ENCODE results near the gene PDCD6IP. TPM values are rescaled to one million over a fixed set of nuclear protein-coding genes. Genes with fewer than 3 reads are reported as not detected.

PDCD6IP gene
- total and polyA plus RNA-seq, 2 of the 13 experiments (the other 11 are each of a cell fraction or from before 2014, with no cell fraction given): 62.5 to 85.6 TPM

DNA sequence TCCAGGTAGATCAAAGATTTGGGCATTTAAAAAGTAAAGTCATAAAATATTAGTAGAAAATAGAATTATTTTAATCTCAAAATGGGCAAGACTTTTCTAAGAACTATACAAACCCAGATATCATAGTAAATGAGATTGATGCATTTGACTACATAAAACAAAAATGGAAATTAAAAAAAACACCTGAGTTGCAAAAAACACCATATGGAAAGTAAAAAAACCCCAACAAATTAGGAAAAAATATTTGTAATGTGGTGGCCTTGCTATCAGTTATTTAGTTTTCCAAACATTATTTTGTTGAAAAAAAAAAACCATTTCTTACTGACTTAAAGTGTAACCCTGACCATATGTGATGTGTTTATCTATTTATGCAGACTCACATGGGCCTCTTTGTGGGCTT is 97.2 kb downstream of the PDCD6IP start:
- Histone ChIP-seq H3K4me1 (ENCODE audit: insufficient read depth, low read length) (no peaks in the 10 kb centered on the region), H3K36me3 (replicated peaks in 1 of 2; ENCODE audit: control insufficient read depth in 1 of 2, insufficient read depth in 2 of 2, low read length in 2 of 2) (no peaks in the 10 kb centered on the region), H3K9ac (ENCODE audit: insufficient read depth, low read depth, low read length) (no peak overlapping the region), H2AFZ (ENCODE audit: low read length) (no peak overlapping the region), H4K20me1 (ENCODE audit: insufficient read depth, low read length) (no peaks in the 10 kb centered on the region), H3K27me3 (ENCODE audit: control insufficient read depth in 1 of 2, insufficient read depth in 2 of 2, low read length in 2 of 2) (0 out of 5 replicates have a peak, but pooled peaks cover 0 to 1% of the 10 kb centered on the region in 2 experiments), H3K9me3 (ENCODE audit: low read length) (no peaks in the 10 kb centered on the region), H3K4me2 (ENCODE audit: low read depth, low read length) (no peak overlapping the region), H3K4me3 (replicated peaks in 1 of 3; ENCODE audit: insufficient read depth in 1 of 3, low read depth in 2 of 3, low read length in 3 of 3) (no peak overlapping the region), H3K79me2 (ENCODE audit: insufficient read depth, low read length) (no peaks in the 10 kb centered on the region), H3K27ac (ENCODE audit: extremely low read length, insufficient read depth, low read length) (no peak overlapping the region)
- CTCF ChIA-PET (ENCODE audit: low intra/inter-chr PET ratio, low total read pairs): no interaction called here
- POLR2A ChIA-PET: no interaction called here
- ATAC-seq (no peak), DNase-seq (ENCODE audit: low spot score) (no peak), FAIRE-seq (no peak)
- TF ChIP-seq ISX (CRISPR knock-in tag; conservative IDR thresholded peaks at IDR 0.05) (no peak), KMT2A (CRISPR knock-in tag; IDR thresholded peaks at IDR 0.05) (no peak), REL (CRISPR knock-in tag; conservative IDR thresholded peaks at IDR 0.05) (no peak), PAX8 (CRISPR knock-in tag; IDR thresholded peaks at IDR 0.05; ENCODE audit: borderline replicate concordance) (no peak)
- TF ChIP-seq, protein P1, sequence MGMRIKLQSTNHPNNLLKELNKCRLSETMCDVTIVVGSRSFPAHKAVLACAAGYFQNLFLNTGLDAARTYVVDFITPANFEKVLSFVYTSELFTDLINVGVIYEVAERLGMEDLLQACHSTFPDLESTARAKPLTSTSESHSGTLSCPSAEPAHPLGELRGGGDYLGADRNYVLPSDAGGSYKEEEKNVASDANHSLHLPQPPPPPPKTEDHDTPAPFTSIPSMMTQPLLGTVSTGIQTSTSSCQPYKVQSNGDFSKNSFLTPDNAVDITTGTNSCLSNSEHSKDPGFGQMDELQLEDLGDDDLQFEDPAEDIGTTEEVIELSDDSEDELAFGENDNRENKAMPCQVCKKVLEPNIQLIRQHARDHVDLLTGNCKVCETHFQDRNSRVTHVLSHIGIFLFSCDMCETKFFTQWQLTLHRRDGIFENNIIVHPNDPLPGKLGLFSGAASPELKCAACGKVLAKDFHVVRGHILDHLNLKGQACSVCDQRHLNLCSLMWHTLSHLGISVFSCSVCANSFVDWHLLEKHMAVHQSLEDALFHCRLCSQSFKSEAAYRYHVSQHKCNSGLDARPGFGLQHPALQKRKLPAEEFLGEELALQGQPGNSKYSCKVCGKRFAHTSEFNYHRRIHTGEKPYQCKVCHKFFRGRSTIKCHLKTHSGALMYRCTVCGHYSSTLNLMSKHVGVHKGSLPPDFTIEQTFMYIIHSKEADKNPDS (CRISPR knock-in tag; IDR thresholded peaks at IDR 0.05): no peak
- in situ Hi-C loops (cut with HindIII; ENCODE audit: extremely low pct_ligation_motif_present, low pct_unique_long_range_greater_than_20kb): no loop called here
- intact Hi-C loops (cut with micrococcal nuclease; ENCODE audit: unreplicated experiment): no loop called here
- no TSS peak for BruUV-seq (replicated peaks)

DNA sequence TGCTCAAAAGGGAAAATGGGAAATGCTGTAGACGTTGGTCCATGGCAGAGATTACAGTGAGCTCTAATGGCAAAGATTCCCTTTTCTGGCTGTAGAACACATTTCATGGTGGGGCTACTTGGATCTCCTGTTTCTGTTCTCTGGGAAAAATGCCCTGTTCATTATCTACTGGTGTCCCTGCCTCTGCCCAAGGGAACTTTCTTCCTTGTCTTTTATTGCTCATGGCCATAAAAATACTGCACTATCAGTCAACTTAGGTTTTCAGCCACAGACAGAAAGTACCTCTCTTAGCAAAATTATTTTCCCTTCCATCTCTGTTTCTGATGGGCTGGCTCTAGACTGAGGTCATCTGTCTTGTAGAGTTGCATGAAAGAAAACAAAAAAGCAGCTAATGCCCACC is 98.9 kb downstream of the PDCD6IP start:
- FAIRE-seq: no peak

More for the DNA sequence above, 98.9 kb downstream of the PDCD6IP start:
- TF ChIP-seq CHD2 (IDR thresholded peaks at IDR 0.05; ENCODE audit: low read depth, low read length) (no peak), ZNF850 (CRISPR knock-in tag; conservative IDR thresholded peaks at IDR 0.05) (no peak), ZNF431 (CRISPR knock-in tag; IDR thresholded peaks at IDR 0.05; ENCODE audit: borderline replicate concordance, low read depth) (no peak), KDM5A (IDR thresholded peaks at IDR 0.05; ENCODE audit: borderline replicate concordance, low read length) (no peak), ZKSCAN8 (CRISPR knock-in tag; IDR thresholded peaks at IDR 0.05; ENCODE audit: borderline replicate concordance) (no peak), ZNF629 (CRISPR knock-in tag; conservative IDR thresholded peaks at IDR 0.05) (no peak)
- TF ChIP-seq, protein P2, sequence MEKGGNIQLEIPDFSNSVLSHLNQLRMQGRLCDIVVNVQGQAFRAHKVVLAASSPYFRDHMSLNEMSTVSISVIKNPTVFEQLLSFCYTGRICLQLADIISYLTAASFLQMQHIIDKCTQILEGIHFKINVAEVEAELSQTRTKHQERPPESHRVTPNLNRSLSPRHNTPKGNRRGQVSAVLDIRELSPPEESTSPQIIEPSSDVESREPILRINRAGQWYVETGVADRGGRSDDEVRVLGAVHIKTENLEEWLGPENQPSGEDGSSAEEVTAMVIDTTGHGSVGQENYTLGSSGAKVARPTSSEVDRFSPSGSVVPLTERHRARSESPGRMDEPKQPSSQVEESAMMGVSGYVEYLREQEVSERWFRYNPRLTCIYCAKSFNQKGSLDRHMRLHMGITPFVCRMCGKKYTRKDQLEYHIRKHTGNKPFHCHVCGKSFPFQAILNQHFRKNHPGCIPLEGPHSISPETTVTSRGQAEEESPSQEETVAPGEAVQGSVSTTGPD (CRISPR knock-in tag; IDR thresholded peaks at IDR 0.05): no peak
- no peaks in the 10 kb centered on the region for H3K9me3 ChIP-seq (ENCODE audit: low read length)
- no peaks in the 10 kb centered on the region for H4K20me1 ChIP-seq (ENCODE audit: insufficient read depth, low read length)
- peaks cover 0 to 1% of the 10 kb centered on the region in 2 experiments; a peak in 1 of 5 replicates for H3K27me3 ChIP-seq (ENCODE audit: control insufficient read depth in 1 of 2, insufficient read depth in 2 of 2, low read length in 2 of 2)
- H3K9ac ChIP-seq (ENCODE audit: insufficient read depth, low read depth, low read length): no peak overlapping the region
- BruUV-seq (replicated peaks): no TSS peak
- no peak for DNase-seq (ENCODE audit: low spot score)
- ChIA-PET CTCF (ENCODE audit: low intra/inter-chr PET ratio, low total read pairs) (no interaction called here), POLR2A (no interaction called here)
- intact Hi-C loops (cut with micrococcal nuclease; ENCODE audit: unreplicated experiment) (no loop called here), in situ Hi-C loops (cut with HindIII; ENCODE audit: extremely low pct_ligation_motif_present, low pct_unique_long_range_greater_than_20kb) (no loop called here)
- 0% methylated on average over 1 of the region's 1 CpG for WGBS (ENCODE audit: low lambda C conversion rate)
- H3K36me3 ChIP-seq (replicated peaks in 1 of 2; ENCODE audit: control insufficient read depth in 1 of 2, insufficient read depth in 2 of 2, low read length in 2 of 2): no peaks in the 10 kb centered on the region
- no peak overlapping the region for H3K4me3 ChIP-seq (replicated peaks in 1 of 3; ENCODE audit: insufficient read depth in 1 of 3, low read depth in 2 of 3, low read length in 3 of 3)
- no peaks in the 10 kb centered on the region for H3K4me1 ChIP-seq (ENCODE audit: insufficient read depth, low read length)
- no peak for ATAC-seq
- H3K79me2 ChIP-seq (ENCODE audit: insufficient read depth, low read length): no peaks in the 10 kb centered on the region
- H3K4me2 ChIP-seq (ENCODE audit: low read depth, low read length): no peak overlapping the region
- no peak overlapping the region for H2AFZ ChIP-seq (ENCODE audit: low read length)
- H3K27ac ChIP-seq (ENCODE audit: extremely low read length, insufficient read depth, low read length): no peak overlapping the region
